GM04503 (cell line): ENCODE measurements around the gene CDKN2AIPNL.
"Not testable (repeated sequence)": the region's sequence is repeated elsewhere in the genome, so short reads cannot be mapped to it uniquely, and the experiment has no call there.

ENCODE experiments used
- DNase-seq: peaks from one replicate; pipeline ENCODE4 v3.0.0-alpha.2; 2012; ENCODE audit warnings: low read depth

CDKN2AIPNL gene

DNA sequence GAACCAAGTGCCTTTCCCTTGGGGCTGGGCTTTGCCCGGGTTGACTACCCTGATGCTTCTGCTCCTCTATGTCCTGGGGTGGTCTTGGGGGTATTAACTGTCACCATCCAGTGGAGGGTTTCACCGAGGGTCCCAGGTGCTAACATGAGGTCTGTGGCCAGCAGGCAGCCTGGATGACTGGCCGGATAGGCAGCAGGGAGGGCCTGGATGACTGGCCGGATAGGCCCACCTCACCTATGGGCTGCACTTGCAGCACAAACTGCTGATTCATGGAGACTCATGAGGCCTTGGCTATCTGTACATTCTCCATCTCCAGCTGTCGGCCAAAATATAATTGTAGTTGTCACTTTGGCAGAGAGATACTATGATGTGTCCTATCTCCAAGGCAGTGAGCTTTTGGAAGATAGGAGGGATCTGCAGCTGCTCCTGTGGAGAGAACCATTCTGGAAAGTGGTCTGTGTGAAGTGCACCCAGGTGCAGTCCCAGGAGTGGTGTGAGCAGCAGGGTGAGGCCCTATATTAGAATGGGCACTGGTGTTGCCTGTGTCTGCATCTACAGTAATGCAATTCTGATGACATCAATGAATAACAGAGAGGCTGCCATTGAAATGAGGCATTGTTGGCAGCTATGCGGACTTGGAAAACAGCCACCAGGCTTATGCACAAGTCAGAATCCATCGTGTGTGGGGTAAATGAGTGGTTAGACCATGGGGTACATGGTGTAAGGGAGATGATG is 26.3 kb upstream of the CDKN2AIPNL start:
- peak; percentile 64 for DNase-seq

DNA sequence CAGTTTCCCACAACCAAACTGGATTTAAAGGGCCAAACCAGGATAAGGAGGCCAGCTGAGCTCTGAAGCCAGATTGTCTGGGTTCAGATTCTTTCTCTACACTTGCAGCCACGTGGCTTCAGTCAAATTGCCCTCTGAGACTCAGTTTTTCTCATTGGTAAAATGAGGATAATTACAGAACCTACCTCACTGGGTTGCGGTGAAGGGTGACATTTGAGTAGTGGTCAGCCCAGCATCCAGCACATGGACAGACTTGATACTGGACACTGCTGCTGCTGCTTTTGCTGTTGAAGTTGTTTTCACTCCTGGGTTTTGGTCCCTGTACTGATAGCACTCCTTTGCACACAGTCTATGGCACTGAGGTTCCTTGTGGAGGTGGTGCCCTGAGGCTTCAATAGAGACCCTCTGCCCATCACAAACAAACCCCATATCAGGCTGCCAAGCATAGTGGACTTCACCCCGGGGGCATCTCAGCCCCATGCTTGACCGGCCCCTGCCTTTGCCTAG is 25.7 kb upstream of the CDKN2AIPNL start:
- DNase-seq: no peak

DNA sequence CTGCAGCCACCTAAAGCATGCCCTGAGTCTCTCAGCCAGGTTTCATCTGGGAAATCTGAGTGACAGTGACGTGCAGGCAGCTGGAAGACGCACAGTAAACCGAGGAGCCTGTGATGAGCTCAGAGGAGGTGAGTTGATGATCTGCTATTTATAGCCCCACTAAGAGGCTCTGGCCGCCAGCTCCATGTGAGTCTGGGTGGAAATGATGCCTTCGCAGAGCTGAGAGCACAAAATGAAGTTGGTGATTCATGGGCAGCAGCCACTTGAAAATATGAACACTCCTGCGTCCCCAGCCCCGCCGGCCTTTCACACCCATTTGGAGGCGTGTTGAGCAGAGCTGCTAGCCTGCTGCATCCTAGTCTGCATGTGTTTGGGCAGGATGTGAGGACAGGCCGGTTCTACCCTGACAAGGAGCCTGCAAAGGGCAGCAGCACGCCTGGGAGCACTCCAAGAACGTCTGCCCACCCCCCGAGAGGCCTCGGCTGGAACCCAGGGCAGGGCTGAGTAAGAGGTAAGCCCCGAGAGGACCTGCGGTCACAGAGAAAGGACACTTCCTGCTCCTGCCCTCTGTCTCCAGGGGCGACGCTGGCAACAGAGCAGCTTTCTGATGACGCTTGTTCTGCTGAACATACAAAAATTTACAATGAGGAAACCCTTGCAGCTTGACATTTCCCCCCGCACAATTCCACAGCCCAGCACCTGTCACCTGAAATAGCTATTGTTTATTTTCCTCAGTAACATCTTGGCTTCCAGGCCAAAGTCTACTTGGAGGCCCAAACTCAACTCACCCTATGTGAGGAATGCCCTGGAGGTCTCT is 25.1 kb upstream of the CDKN2AIPNL start:
- DNase-seq: peak; percentile 79

DNA sequence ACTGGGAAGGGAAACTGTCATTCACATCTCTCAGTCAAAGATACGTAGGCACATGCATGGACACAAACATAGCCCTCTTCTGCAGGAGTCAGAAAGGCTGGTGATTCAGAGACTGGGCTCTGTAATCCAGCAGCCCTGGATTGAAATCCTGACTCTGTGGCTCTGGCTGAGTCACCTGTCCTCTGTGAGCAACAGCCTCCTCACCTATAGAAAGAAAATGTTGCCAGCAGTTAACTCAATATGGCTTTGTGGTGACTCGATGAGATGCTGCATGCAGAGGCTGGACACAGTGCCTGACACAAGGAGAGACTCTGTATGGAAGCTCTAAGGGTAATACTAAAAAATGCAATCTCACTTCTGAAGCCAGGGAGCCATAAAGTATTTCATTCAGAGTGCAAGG is 23.9 kb upstream of the CDKN2AIPNL start:
- no peak for DNase-seq

DNA sequence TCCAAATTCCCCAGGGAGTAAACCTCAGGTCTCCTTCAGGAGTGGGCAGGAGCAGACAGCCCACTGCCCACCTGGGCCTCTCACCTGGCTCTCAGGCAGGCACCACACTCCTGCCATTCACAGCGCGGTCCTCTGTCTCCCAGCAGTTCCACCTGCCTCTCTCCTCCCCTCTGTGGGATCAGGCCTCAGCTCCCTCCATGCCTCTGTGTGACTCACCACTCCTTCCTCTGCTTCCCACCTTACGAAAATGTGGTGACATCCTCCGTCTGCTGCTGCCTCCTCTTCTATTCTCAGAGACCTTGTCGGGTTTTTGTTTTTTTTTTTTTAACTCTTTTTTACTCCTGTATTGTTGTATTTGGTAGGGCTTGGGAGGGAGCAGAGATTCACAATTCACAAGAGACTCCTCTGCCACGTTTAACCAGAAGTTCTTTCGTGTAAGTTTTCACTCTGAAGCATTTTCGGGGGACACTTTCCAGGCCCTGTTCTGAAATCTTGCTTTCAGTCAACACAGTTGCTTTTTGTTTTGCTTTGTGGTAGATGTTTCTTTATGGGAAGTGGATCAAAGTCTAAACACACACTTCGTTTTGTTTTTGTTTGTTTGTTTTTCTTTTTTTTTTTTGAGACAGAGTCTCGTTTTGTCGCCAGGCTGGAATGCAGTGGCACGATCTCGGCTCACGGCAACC is 21.1 kb upstream of the CDKN2AIPNL start:
- no peak for DNase-seq

DNA sequence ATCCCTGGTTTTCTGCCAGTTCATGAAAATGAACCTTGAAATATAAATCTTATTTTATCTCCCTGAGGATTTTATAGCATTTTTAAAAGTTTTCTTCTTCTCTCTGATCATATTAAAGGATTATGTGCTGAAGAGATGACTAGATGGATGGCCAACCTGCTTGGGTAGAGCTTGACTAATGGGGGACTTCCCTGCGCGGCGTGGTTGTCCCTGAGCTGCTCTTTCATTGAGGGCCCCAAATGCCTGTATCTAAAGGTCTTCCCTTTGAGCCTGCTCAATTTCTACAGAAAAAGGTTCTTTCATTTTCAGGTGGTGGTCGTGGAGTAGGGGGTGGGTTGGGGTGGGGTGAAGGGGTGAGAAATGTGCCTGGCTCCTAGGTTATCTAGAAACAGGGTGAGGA is 20.5 kb upstream of the CDKN2AIPNL start:
- no peak for DNase-seq

DNA sequence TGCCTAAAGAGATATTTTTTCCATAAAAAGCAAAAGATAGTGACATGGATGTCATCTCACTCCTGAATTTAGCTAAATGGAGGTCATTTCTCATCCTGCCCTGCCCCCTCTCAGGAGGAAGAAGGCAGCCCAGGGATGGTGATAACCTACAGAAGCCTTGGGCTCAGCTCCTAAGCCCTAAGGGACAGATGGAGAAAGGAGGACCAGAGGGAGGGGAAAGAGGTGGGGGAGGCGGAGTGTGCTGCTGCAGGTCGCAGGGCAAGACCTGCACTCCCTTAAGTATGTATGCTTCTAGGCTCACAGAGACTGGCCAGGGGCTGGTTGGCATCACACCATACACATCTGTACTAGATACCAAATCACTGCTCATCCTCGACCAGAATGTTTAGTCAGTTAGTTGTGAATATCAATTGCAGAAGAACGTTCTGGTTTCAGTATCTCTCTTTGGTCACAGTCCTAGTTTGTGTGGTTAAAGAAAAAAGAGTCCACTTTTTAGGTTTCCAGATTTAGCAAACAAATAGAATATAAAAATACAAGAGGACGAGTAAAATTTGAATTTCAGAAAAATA is 18.4 kb upstream of the CDKN2AIPNL start:
- no peak for DNase-seq

DNA sequence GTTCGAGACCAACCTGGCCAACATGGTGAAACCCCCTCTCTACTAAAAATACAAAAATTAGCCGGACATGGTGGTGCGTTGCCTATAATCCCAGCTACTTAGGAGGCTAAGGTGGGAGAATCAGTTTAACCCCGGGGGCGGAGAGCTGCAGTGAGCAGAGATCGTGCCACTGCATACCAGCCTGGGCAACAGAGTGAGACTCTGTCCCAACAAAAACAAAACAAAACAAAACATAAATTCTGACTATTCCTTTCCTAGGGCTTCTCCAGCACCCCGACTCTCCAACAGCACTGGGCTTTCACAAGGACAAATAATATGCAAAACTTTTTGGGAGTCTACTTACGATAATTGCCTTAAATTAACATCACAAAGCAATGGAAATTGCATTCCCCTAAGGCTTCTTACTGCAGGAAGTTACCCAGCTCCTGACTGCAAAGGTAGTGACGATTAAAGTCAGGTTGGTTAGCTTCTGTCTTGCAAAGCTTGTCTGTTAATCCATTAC is 15.9 kb upstream of the CDKN2AIPNL start:
- no peak for DNase-seq

DNA sequence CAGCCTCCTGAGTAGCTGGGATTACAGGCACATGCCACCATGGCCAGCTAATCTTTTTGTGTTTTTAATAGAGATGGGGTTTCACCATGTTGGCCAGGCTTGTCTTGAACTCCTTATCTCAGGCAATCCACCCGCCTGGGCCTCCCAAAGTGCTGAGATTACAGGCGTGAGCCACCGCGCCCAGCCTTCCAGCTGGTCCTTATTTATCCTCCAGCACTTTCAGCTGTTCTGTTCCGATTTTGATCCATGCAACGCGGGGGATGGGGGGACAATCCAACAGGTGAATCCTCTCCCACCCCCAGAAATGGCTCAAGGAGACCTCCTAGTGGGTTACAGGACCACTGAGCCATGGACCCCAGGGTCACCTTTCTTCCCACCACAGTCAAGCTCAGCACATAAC is 14.7 kb upstream of the CDKN2AIPNL start:
- DNase-seq: no peak

DNA sequence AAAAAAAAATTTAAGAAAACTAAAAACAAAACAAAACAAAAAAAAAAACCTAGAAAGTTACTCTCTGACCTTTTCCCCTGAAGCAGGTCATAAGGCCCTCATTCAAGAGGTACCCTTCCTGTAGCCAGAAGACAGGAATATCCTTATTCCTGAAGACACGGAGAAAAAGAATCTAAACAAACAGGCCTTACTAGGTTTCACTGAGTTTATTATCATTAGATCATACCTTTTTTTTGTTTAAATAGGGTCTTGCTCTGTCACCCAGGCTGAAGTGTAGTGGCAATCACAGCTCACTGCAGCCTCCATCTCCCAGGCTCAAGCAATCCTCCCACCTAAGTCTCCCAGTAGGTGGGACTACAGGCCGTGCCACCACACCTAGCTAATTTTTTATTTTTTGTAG is 11.7 kb upstream of the CDKN2AIPNL start:
- no peak for DNase-seq

DNA sequence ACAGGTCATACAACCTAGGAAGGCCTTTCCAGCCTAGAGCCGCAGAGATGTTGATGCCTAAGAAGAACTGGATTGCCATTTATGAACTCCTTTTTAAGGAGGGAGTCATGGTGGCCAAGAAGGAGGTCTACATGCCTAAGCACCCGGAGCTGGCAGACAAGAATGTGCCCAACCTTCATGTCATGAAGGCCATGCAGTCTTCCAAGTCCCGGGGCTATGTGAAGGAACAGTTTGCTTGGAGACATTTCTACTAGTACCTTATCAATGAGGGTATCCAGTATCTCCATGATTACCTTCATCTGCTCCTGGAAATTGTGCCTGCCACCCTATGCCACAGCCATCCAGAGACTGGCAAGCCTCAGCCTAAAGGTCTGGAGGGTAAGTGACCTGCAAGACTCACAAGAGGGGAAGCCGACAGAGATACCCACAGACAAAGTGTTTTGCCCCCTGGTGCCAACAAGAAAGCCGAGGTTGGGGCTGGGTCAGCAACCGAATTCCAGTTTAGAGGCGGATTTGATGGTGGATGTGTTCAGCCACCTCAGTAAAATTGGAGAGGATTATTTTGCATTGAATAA is 11.2 kb upstream of the CDKN2AIPNL start:
- no peak for DNase-seq

DNA sequence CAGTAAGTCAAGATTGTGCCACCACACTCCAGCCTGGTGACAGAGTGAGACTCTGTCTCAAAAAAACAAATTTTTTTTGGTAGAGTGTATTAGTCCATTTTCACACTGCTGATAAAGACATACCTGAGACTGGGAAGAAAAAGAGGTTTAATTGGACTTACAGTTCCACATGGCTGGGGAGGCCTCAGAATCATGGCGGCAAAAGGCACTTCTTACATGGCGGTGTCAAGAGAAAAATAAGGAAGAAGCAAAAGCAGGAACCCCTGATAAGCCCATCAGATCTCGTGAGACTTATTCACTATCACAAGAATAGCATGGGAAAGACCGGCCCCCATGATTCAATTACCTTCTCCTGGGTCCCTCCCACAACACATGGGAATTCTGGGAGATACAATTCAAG is 9.4 kb upstream of the CDKN2AIPNL start:
- DNase-seq: not testable (repeated sequence)

DNA sequence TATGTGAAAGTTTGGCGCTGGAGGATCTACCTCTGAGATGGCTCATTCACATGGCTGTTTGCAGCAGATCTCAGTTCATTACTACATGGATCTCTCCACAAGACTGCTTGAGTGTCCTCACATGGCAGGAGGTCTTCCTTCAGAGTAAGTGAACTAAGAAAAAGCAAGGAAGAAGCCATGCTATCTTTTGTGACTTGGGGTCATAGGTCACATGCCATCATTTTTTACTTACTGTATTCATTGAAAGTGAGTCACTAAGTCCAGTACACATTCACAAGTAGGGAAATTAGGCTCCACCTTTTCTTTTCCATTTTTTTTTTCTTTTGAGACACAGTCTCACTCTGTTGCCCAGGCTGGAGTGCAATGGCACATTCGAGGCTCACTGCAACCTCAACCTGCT is 8.7 kb upstream of the CDKN2AIPNL start:
- no peak for DNase-seq

DNA sequence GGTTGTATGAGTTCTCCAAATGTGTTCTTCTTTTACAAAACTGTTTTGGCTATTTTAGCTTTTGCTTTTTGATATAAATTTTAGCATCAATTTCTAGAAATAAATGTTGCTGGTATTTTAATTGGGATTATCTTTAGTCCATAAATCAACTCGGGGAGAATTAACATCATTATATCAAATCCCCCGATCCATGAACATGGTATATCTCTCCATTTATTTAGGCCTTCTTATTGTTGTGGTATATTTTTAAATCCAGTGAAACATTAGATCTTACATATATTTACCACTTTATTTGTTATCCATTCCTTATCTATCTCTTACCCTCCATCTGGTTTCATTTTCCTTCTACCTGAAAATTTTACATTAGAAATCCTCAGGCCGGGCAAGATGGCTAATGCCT is 7.3 kb upstream of the CDKN2AIPNL start:
- no peak for DNase-seq

DNA sequence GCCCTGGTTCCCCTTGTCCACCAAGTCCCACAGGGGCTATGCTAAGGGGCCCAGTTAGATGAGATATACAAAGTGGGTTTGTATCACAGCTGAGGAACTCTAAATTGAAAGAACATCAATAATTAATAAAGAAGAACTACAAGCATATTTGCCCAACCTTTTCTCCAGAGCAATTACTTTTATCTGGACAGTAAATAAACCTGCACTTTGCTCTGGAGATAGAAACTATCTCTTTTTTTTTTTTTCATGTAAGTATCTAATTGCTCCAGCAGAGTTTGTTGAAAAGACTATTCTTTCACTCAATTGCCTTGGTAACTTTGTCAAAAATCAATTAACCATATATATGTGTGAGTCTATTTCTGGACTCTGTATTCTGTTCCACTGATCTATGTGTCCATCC is 6.0 kb upstream of the CDKN2AIPNL start:
- no peak for DNase-seq

DNA sequence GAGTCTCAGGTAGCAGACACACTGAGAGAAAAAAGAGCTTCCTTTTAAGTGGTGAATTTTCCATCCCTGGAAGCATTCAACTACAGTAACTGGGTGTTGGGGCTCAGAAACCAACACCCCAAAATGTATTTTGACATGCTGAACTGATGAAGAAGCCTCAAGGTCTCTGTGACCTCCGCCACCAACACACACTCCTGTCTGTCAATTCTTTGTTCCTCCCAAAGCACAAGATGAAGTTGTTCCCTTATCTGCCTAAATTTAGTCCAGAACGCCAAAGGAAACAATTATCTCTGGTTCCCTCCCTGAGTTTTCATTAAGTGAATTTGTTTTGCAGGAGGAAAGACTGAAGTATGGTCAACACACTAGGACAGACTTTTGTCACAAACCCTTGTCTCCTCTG is 1.4 kb upstream of the CDKN2AIPNL start:
- no peak for DNase-seq

DNA sequence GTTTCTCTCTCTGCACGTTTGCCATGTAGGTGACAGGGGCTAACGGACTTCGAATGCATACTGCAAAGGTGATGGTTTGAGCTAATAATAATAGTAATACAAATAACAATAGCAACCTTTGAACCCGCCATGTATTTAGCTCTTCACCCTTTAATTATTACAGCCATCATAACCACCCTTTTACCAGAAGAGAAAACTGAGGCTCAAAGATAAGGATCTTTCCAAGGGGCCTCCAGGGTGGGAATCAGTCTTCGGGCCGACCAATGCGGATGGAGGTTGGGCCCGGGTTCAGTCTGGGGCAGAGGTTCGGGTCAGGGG is 494 bp downstream of the CDKN2AIPNL start:
- DNase-seq: no peak

DNA sequence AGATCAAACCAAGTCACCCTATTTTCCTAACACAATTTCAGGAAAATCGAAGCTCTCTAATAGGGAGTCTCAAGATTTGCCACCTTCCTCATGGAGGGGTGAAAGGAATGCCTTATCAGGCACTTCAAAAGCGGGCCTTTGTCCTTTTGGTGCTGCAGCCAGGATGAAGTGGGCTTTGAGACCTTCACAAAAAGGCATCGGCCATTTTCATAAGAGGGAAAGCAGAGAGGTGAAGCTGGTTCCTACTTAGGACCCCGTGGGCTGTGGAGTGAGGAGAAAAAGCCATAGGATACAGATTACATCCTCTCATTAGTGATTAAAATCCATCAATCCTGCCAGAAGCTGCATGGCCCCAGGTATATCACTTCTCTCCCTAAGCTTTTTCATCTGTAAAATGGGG is 859 bp downstream of the CDKN2AIPNL start:
- DNase-seq: no peak

DNA sequence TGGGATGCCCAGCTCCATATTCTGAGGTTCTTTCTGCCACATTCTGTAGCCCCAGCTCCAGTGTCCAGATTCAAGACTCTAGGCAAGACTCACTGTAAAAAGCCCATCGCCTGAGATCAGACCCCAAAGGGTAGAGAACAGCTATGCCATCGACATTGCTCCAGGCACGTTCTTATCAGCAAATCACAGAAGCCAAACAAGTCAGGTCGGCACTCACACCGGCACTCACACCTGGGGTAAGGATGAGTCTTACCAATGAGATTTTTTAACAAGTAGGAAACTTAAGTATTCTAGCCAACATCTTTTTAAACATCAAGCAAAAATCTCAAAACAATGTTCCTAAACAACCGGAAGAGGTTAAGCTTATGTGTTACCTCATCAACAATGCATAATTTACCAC is 2.4 kb downstream of the CDKN2AIPNL start:
- DNase-seq: no peak

DNA sequence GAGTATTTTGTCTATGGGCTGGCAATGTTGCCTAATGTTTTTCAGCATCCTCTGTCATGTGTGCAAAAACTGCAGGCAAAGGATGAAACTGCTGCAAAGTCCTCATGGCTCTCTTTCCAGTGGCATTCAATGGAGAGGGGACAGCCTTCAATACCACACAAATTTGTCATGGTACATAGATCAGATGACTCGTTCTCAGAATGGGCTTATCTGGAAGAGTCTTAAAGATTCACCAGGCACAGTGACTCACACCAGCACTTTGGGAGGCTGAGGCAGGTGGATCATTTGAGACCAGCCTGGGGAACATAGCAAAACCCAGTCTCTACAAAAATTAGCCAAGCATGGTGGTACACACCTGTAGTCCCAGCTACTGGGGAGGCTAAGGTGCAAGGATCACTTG is 5.3 kb downstream of the CDKN2AIPNL start:
- peak; percentile 2 for DNase-seq

DNA sequence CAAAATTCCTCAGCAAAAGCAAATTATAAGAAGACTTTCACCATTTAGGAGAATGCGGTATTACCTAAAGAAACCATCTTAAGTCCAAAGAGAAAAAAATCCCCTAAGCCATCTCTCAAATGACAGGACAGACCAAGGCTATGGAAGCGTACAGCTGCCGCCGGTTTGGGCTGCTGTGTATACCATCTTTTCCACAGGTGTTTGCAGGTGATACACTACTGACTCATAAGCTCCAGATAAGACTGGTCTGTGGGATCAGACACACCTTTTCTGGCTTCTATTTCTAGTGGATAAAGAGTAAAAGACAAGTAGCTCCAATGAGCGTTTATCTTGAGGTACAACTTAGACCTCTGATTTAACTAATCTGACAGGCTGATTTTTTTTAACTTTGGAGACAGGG is 7.7 kb downstream of the CDKN2AIPNL start:
- no peak for DNase-seq

DNA sequence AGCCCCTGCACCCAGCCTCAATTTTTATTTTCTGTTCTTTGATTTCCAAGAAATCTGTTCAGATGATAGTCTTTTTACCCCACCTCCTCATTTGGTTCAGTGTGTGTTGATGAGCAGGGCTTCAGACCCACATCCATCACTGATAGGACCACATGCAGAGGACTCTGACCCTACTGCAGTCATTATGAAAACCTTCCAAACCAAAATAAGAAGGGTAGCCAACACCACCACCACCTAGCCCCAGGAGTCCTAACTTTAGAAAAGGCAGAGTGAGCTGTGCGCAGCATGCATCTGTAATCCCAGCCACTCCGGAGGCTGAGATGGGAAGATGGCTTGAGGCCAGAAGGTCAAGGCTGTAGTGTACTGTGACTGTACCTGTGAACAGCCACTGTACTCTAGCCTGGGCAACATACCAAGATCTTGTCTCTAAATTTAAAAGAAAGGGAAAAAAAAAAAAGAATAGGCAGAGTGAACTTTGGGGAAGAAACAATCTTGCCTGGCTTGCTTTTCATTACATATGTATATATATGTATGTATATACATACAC is 13.0 kb downstream of the CDKN2AIPNL start:
- no peak for DNase-seq
